GM12892 (cell line): ENCODE results near the gene CSAD.
"Not testable (repeated sequence)": the region's sequence is repeated elsewhere in the genome, so short reads cannot be mapped to it uniquely, and the experiment has no call there.

Experiments
- DNase-seq: peaks from one replicate; pipeline ENCODE4 v3.0.0; 2011; ENCODE audit not compliant: insufficient read length
- FAIRE-seq: peaks from 2 replicates; lab custom pipeline; 2011; peaks lifted over from hg19 to GRCh38; lab: Jason Lieb, UNC
- POLR2A ChIP-seq: IDR thresholded peaks from 2 replicates; pipeline ENCODE4 v1.6.1; 2011; ENCODE audit warnings: low read depth, low read length, control low read depth
- POLR2AphosphoS5 ChIP-seq: IDR thresholded peaks from 2 replicates; pipeline ENCODE4 v1.6.1; 2011; ENCODE audit warnings: low read depth, low read length, control low read depth
- TAF1 ChIP-seq: IDR thresholded peaks from 2 replicates; pipeline ENCODE4 v1.6.1; 2011; ENCODE audit warnings: low read depth, mild to moderate bottlenecking, control low read depth, low read length, borderline replicate concordance

CSAD gene

GRCh38 chr12:53181935-53182334 is 1.2 kb upstream of the CSAD start:
- no peak for DNase-seq
- TF ChIP-seq TAF1: no peak
- TF ChIP-seq POLR2A: no peak
- no peak for TF ChIP-seq POLR2AphosphoS5
- FAIRE-seq: no peak

DNA sequence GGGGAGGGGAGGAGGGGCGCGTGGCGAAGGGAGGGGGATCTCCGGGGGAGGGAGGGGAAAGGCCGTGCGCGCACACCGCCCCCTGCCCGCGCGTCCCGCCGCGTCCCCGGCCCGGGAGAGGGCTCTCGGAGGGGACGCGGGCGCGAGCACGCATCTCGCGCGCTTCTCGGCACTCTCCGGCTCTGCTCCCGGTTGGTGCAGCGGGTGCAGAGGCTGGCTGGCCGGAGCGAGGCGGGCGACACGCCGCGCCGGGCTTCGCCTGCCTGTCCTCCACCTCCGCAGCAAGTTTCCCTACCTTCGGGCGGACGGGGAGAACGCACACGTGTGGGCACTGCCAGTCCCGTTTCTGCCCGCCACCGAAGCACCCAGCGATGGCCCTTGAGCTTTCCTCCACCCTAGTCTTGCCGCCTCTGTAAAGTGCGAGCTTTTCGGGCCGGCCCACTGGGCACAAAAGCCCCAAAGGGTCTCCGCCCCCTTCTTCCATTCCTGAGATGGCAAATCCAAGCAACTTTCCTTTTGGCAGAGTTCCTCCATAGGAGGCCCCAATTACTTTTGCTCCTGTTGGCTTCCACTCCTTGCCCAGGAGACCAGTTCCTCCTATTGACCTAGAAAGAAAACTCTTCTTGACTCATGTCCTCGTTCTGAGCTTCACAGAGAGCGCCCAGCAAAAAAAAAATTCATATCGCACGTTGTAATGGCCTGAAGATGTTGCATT is 363 bp upstream of the CSAD start:
- no peak for FAIRE-seq

DNA sequence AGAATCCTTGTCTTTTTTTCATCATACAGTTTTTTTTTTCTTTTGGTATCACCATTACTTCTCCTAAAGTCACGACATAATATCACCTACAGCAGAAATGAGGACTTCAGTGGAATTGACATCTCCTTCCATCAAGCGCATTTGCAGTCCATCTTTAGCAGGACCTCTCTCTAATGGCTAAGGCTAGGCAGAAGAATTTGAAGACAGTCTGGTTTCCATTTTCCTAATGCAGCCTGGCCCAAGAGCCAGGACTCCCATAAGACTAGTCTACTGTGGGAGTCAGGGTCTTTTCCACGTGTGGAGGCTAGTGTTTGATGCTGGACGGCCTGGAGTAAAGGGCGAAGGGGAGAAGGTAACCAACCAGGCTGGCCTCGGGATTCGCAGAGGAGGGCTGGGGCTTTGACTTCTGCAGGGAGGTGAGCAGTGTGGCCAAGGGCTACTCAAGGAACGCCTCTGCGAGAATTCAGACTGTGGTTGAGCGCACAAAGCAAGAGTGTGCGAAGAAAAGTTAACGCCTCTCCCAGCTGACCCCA is 972 bp downstream of the CSAD start:
- no peak for DNase-seq
- no peak for FAIRE-seq
- TF ChIP-seq TAF1: no peak
- TF ChIP-seq POLR2AphosphoS5: no peak
- no peak for TF ChIP-seq POLR2A

More for the DNA sequence above, 363 bp upstream of the CSAD start:
- TF ChIP-seq TAF1: no peak
- TF ChIP-seq POLR2AphosphoS5: no peak
- peak; percentile 92 for DNase-seq

DNA sequence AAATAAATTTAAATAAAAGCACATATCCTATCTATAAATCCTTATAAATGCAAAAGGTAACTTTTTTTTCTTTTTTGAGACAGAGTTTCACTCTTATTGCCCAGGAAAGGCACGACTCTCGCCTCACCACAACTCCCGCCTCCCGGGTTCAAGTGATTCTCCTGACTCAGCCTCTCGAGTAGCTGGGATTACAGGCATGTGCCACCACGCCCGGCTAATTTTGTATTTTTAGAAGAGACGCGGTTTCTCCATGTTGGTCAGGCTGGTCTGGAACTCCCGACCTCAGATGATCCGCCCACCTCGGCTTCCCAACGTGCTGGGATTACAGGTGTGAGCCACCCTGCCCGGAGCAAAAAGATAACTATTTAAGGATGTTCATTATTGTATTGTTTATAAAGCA is 1.9 kb downstream of the CSAD start:
- not testable (repeated sequence) for DNase-seq, FAIRE-seq

DNA sequence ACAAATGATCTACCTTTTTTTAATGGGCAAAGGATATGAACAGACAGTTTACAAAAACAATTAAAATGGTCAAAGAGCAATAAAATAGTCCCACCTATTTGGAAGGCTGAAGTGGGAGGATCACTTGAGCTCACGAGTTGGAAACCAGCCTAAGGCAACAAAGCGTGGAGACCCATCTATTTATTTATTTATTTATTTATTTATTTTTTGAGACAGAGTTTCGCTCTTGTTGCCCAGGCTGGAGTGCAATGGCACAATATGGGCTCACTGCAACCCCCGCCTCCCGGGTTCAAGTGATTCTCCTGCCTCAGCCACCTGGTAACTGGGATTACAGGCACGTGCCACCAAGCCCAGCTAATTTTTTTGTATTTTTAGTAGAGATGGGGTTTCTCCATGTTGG is 3.3 kb downstream of the CSAD start:
- not testable (repeated sequence) for DNase-seq, FAIRE-seq

DNA sequence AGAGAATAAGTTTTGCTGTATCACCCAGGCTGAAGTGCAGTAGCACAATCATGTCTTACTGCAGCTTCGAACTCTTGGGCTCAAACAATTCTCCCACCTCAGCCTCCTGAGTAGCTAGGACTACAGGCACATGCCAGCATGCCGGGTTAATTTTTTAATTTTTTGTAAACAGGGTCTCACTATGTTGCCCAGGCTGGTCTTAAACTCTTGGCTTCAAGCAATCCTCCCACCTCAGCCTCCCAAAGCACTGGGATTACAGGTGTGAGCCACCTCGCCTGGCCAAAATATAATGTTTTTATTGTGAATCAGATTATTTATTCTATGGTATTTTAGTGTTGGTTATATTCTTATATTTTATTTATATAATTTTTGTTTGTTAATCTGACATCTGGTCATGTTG is 4.0 kb downstream of the CSAD start:
- TF ChIP-seq TAF1 (no peak), POLR2A (no peak), POLR2AphosphoS5 (no peak)
- no peak for DNase-seq
- no peak for FAIRE-seq

GRCh38 chr12:53174881-53175491 is 5.7 kb downstream of the CSAD start:
- TF ChIP-seq TAF1 (no peak), POLR2A (no peak), POLR2AphosphoS5 (no peak)
- no peak for FAIRE-seq
- DNase-seq: no peak

DNA sequence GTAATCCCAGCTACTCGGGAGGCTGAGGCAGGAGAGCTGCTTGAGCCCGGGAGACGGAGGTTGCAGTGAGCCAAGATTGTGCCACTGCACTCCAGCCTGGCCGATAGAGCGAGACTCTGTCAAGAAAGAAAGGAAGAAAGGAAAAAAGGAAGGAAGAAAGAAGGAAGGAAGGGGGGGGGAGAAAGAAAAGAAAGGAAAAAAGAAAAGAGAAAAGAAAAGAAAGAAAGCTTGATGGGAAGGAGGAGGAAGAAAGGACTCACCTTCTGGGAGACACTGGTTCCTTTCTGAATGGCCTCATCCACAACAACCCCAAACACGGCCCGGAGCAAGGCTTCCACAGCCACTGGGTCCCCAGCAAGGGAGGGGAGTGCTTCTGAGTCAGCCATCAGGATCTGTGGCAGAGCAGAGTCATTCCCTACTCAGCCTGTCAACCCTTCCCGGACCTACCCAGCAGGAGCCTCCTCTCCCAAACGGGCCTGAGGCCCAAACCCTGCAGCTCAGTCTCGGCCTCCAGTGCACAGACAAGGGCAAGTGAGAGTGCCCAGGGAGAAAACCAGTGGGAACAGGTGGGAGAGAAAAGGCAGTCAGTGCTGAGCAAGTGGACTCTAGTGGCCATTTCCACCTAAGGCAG is 7.5 kb downstream of the CSAD start:
- no peak for DNase-seq
- TF ChIP-seq TAF1 (no peak), POLR2AphosphoS5 (no peak), POLR2A (no peak)
- no peak for FAIRE-seq

GRCh38 chr12:53172352-53172751 is 8.4 kb downstream of the CSAD start:
- FAIRE-seq (no peak), DNase-seq (no peak)
- TF ChIP-seq POLR2AphosphoS5: no peak
- no peak for TF ChIP-seq TAF1
- TF ChIP-seq POLR2A: no peak

DNA sequence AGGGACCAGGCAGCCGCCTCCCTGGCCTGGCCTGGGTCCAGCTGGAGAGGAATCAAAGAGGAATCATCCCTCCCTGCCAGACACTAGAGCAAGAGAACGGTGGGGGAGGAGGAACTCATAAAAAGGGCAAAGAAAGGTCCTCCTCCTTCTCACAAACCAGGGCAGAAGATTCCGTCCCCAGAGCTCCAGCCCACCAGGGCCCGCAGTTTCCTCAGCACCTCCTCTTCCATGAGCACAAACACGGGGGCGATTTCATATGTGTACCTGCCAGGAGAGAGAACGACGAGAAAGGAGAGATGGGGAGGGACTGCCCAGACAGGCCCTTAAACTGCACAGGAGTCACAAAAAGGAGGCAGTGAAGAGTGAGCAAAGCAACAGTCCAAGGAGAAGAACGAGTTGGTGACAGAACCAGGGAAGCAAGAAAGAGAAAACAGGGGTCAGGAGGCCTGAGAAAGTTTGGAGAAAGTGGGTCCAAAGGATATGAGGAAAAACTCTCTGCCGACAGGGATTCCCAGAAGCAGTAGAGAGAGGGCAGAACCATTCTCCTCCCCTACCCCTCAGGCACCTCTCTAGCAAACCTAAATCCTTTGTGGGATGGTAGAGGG is 8.9 kb downstream of the CSAD start:
- no peak for TF ChIP-seq POLR2A
- TF ChIP-seq TAF1: no peak
- TF ChIP-seq POLR2AphosphoS5: no peak
- no peak for DNase-seq
- FAIRE-seq: no peak

- FAIRE-seq: no peak
- TF ChIP-seq POLR2A (no peak), TAF1 (no peak), POLR2AphosphoS5 (no peak)
- no peak for DNase-seq
Measured at GRCh38 chr12:53170876-53171724, 9.6 kb downstream of the CSAD start.

- TF ChIP-seq POLR2AphosphoS5 (no peak), TAF1 (no peak), POLR2A (no peak)
- DNase-seq (no peak), FAIRE-seq (no peak)
Measured at GRCh38 chr12:53170215-53170614, 10.5 kb downstream of the CSAD start.
